Activated naive CD8-positive, alpha-beta T cell treated with anti-CD3 and anti-CD28 coated beads, Interleukin-2, amount 10 ng/mL, durations not matched to agents 7 days and 5 days (primary cell): ENCODE measurements around the gene TTC1. TPM values are rescaled to one million over a fixed set of nuclear protein-coding genes. Genes with fewer than 3 reads are reported as not detected.

Source experiments
- ATAC-seq: fragments of 150-1000 bp; cut with Tn5 transposase; one replicate; pipeline ENCODE4 v1.10.0; 2021; ENCODE audit warnings: low read depth, moderate library complexity
- POLR2A ChIA-PET: fragments of 350-600 bp; sonication (Branson Sonifier 250); formaldehyde crosslinking; loops from one replicate; lab custom pipeline; 2021; ENCODE audit warnings: antibody characterized with exemption; lab: Charles Lee
- DNase-seq: peaks from one replicate; pipeline ENCODE4 v3.0.0; 2021
- H3K27ac Mint-ChIP-seq: one replicate; pipeline ENCODE4 v1.8.0; 2022; ENCODE audit warnings: mild to moderate bottlenecking, mixed read lengths
- H3K27me3 Mint-ChIP-seq: one replicate; pipeline ENCODE4 v1.8.0; 2022; ENCODE audit warnings: mild to moderate bottlenecking, moderate library complexity, mixed read lengths
- H3K36me3 Mint-ChIP-seq: one replicate; pipeline ENCODE4 v1.8.0; 2021; ENCODE audit warnings: mild to moderate bottlenecking, mixed read lengths
- H3K4me1 Mint-ChIP-seq: one replicate; pipeline ENCODE4 v1.8.0; 2021; ENCODE audit warnings: mixed read lengths
- H3K4me3 Mint-ChIP-seq: one replicate; pipeline ENCODE4 v1.8.0; 2022; ENCODE audit warnings: mild to moderate bottlenecking, moderate library complexity, mixed read lengths
- H3K9me3 Mint-ChIP-seq: one replicate; pipeline ENCODE4 v1.8.0; 2021; ENCODE audit warnings: mixed read lengths
- total RNA-seq, 2 experiments: library from RNA; stranded (reverse); gene quantifications; one replicate each; pipeline ENCODE4 v1.2.3, GENCODE V29; 2021

The TTC1 gene
- total RNA-seq, 2 experiments from 2014 or later: 42.0 to 44.0 TPM

GRCh38 chr5:160089531-160089930, 80.6 kb downstream of the TTC1 start:
- POLR2A ChIA-PET: no interaction called here
- H3K27ac Mint-ChIP-seq: no peak overlapping the region
- H3K4me1 Mint-ChIP-seq: peaks cover 20% of the 10 kb centered on the region
- peaks cover 30% of the 10 kb centered on the region for H3K36me3 Mint-ChIP-seq
- no peak overlapping the region for H3K4me3 Mint-ChIP-seq
- H3K27me3 Mint-ChIP-seq: no peaks in the 10 kb centered on the region
- H3K9me3 Mint-ChIP-seq: no peaks in the 10 kb centered on the region
- ATAC-seq (no peak), DNase-seq (no peak)

GRCh38 chr5:160090059-160090458, 81.1 kb downstream of the TTC1 start:
- H3K27ac Mint-ChIP-seq: no peak overlapping the region
- peaks cover 32% of the 10 kb centered on the region for H3K36me3 Mint-ChIP-seq
- ATAC-seq (no peak), DNase-seq (no peak)
- POLR2A ChIA-PET: no interaction called here
- no peaks in the 10 kb centered on the region for H3K27me3 Mint-ChIP-seq
- H3K9me3 Mint-ChIP-seq: no peaks in the 10 kb centered on the region
- H3K4me3 Mint-ChIP-seq: no peak overlapping the region
- H3K4me1 Mint-ChIP-seq: peaks cover 21% of the 10 kb centered on the region

GRCh38 chr5:160092514-160092913, 83.6 kb downstream of the TTC1 start:
- H3K9me3 Mint-ChIP-seq: no peaks in the 10 kb centered on the region

GRCh38 chr5:160092960-160093707, 84.2 kb downstream of the TTC1 start:
- ATAC-seq (no peak), DNase-seq (no peak)
- Mint-ChIP-seq H3K27ac (peak overlapping the region; percentile 71), H3K9me3 (no peaks in the 10 kb centered on the region), H3K4me3 (peak overlapping the region; percentile 55), H3K27me3 (no peaks in the 10 kb centered on the region), H3K4me1 (peaks cover 26% of the 10 kb centered on the region), H3K36me3 (peaks cover 44% of the 10 kb centered on the region)
- POLR2A ChIA-PET: no interaction called here

More at GRCh38 chr5:160092514-160092913, 83.6 kb downstream of the TTC1 start:
- POLR2A ChIA-PET: no interaction called here
- Mint-ChIP-seq H3K36me3 (peaks cover 41% of the 10 kb centered on the region), H3K4me1 (peaks cover 26% of the 10 kb centered on the region), H3K27ac (no peak overlapping the region), H3K27me3 (no peaks in the 10 kb centered on the region), H3K4me3 (peak overlapping the region; percentile 7)
- no peak for DNase-seq
- no peak for ATAC-seq

- Mint-ChIP-seq H3K9me3 (no peaks in the 10 kb centered on the region), H3K36me3 (peaks cover 49% of the 10 kb centered on the region), H3K4me3 (no peak overlapping the region), H3K27ac (no peak overlapping the region), H3K27me3 (no peaks in the 10 kb centered on the region), H3K4me1 (peaks cover 26% of the 10 kb centered on the region)
- POLR2A ChIA-PET: no interaction called here
- DNase-seq: no peak
- no peak for ATAC-seq
Measured at GRCh38 chr5:160096178-160096577, 87.2 kb downstream of the TTC1 start.

DNA sequence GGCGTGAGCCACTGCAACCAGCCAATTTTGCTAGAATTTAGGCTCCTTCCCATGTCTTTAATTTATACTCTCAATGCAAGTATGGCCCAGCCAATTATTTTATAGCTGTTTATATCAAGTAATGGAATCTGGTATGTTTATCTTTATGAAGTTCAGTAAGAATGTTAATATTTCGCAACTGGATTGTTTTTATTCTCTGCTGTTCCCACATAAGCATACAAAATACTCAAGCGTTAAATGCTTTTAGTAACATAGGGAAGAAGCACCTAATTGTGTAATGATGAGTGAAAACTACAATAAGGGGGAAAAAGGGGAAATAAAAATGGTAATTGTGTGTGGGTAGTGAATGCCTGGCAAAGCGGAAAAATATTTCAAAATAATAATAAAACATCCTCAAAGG, 89.1 kb downstream of the TTC1 start:
- no peak overlapping the region for H3K4me3 Mint-ChIP-seq
- no peak for DNase-seq

GRCh38 chr5:160105686-160106360, 96.9 kb downstream of the TTC1 start:
- H3K4me1 Mint-ChIP-seq: peaks cover 2% of the 10 kb centered on the region
- ATAC-seq (no peak), DNase-seq (no peak)
- no peaks in the 10 kb centered on the region for H3K9me3 Mint-ChIP-seq
- no peak overlapping the region for H3K4me3 Mint-ChIP-seq
- POLR2A ChIA-PET: interaction anchor here (1.2 kb wide), 1 partner anchor 13 kb away, joined by 3 read pairs; no protein-coding TSS in a partner anchor
- no peaks in the 10 kb centered on the region for H3K27me3 Mint-ChIP-seq
- H3K27ac Mint-ChIP-seq: no peak overlapping the region
- peaks cover 12% of the 10 kb centered on the region for H3K36me3 Mint-ChIP-seq

More for the DNA sequence above, 89.1 kb downstream of the TTC1 start:
- Mint-ChIP-seq H3K9me3 (no peaks in the 10 kb centered on the region), H3K4me1 (peaks cover 20% of the 10 kb centered on the region), H3K36me3 (peaks cover 40% of the 10 kb centered on the region), H3K27me3 (no peaks in the 10 kb centered on the region), H3K27ac (no peak overlapping the region)
- ATAC-seq: no peak
- POLR2A ChIA-PET: no interaction called here

- no peak overlapping the region for H3K4me3 Mint-ChIP-seq
- peaks cover 2% of the 10 kb centered on the region for H3K4me1 Mint-ChIP-seq
- POLR2A ChIA-PET: no interaction called here
- no peak overlapping the region for H3K27ac Mint-ChIP-seq
- no peak for ATAC-seq
- no peaks in the 10 kb centered on the region for H3K9me3 Mint-ChIP-seq
- peaks cover 20% of the 10 kb centered on the region for H3K36me3 Mint-ChIP-seq
- no peaks in the 10 kb centered on the region for H3K27me3 Mint-ChIP-seq
- DNase-seq: no peak
Measured at GRCh38 chr5:160108124-160108523, 99.2 kb downstream of the TTC1 start.

Other genes with a start within 250 kb of the TTC1 start
- not detected for gene ADRA1B, start 92.7 kb upstream of the TTC1 start, total RNA-seq
- 10 to 100 TPM; 26.2 to 27.8 TPM for gene PWWP2A, start 110.3 kb downstream of the TTC1 start, total RNA-seq
- not detected for gene FABP6, start 220.4 kb downstream of the TTC1 start, total RNA-seq